ENCODE measurements around the gene HPCAL1.

DNA sequence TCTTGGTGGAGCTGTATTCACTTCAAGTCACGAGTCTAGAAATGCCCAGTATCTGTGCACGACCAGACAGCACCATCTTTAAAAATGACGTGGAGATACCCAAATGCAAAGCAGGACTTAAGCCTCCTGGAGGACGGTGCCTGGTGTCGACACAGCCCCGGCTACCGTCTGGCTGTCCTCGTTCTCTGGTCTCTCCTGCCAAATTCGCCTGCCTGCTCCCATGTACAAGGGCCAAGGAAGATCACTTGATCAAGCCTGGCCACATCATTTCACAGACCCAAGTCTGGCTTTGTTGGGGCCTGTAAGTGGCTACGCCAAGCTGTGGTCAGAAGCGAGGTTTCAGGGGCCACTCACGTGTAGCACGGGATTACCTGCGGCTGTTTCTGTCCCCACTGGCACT, 136.0 kb downstream of the HPCAL1 start:
- TF ChIP-seq RAD21 (conservative IDR thresholded peaks at IDR 0.05) (no peak), MXI1 (conservative IDR thresholded peaks at IDR 0.05; ENCODE audit: poor library complexity, severe bottlenecking) (no peak), EP300 (conservative IDR thresholded peaks at IDR 0.05; ENCODE audit: poor library complexity, severe bottlenecking) (no peak)
- TF ChIP-seq, protein P1, sequence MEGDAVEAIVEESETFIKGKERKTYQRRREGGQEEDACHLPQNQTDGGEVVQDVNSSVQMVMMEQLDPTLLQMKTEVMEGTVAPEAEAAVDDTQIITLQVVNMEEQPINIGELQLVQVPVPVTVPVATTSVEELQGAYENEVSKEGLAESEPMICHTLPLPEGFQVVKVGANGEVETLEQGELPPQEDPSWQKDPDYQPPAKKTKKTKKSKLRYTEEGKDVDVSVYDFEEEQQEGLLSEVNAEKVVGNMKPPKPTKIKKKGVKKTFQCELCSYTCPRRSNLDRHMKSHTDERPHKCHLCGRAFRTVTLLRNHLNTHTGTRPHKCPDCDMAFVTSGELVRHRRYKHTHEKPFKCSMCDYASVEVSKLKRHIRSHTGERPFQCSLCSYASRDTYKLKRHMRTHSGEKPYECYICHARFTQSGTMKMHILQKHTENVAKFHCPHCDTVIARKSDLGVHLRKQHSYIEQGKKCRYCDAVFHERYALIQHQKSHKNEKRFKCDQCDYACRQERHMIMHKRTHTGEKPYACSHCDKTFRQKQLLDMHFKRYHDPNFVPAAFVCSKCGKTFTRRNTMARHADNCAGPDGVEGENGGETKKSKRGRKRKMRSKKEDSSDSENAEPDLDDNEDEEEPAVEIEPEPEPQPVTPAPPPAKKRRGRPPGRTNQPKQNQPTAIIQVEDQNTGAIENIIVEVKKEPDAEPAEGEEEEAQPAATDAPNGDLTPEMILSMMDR (IDR thresholded peaks at IDR 0.05; ENCODE audit: poor library complexity, severe bottlenecking), result no peak
